H1 (cell line): ENCODE measurements around the gene COL11A1. TPM values are rescaled to one million over a fixed set of nuclear protein-coding genes. Genes with fewer than 3 reads are reported as not detected.

Experiments
- CTCF ChIA-PET: fragments of 300-600 bp; sonication (Branson Sonifier 250); formaldehyde crosslinking; loops from one replicate; lab custom pipeline; 2021; ENCODE audit not compliant: partially characterized antibody; lab: Charles Lee
- POLR2A ChIA-PET: fragments of 300-600 bp; sonication (Branson Sonifier 250); formaldehyde crosslinking; loops from one replicate; lab custom pipeline; 2021; ENCODE audit warnings: inconsistent platforms; ENCODE audit not compliant: partially characterized antibody; lab: Charles Lee
- DNase-seq, 2 experiments: peaks; one replicate each; pipeline versions ENCODE4 v3.0.0 to v3.0.0-alpha.2; 2010 to 2022; ENCODE audit warnings: low spot score in 2 of 2, low read depth in 1 of 2, mixed read lengths in 1 of 2
- FAIRE-seq: peaks from 2 replicates; lab custom pipeline; 2011; peaks lifted over from hg19 to GRCh38; lab: Jason Lieb, UNC
- H2AFZ ChIP-seq: 2 replicates; pipeline ENCODE4 v1.8.1; 2012; ENCODE audit warnings: low read length, inconsistent platforms
- H2AK5ac ChIP-seq: 2 replicates; pipeline ENCODE4 v1.6.1; 2013; ENCODE audit warnings: low read depth, low read length
- H2BK120ac ChIP-seq: replicated peaks from 2 replicates; pipeline ENCODE3; 2013; ENCODE audit warnings: low read depth, low read length, inconsistent platforms
- H2BK12ac ChIP-seq: 2 replicates; pipeline ENCODE4 v1.6.1; 2013; ENCODE audit warnings: low read depth, low read length
- H2BK15ac ChIP-seq: 2 replicates; pipeline ENCODE4 v1.6.1; 2013; ENCODE audit warnings: low read length
- H2BK20ac ChIP-seq: 2 replicates; pipeline ENCODE4 v1.6.1; 2013; ENCODE audit warnings: low read length
- H2BK5ac ChIP-seq: 2 replicates; pipeline ENCODE4 v1.6.1; 2013; ENCODE audit warnings: low read depth, low read length
- H3K14ac ChIP-seq: 2 replicates; pipeline ENCODE4 v1.6.1; 2013; ENCODE audit warnings: inconsistent platforms; ENCODE audit not compliant: insufficient read length
- H3K18ac ChIP-seq: 2 replicates; pipeline ENCODE4 v1.6.1; 2013; ENCODE audit warnings: low read length; ENCODE audit errors: extremely low read depth
- H3K23ac ChIP-seq: 2 replicates; pipeline ENCODE4 v1.6.1; 2013; ENCODE audit warnings: inconsistent platforms; ENCODE audit not compliant: insufficient read length
- H3K23me2 ChIP-seq: 2 replicates; pipeline ENCODE4 v1.6.1; 2013; ENCODE audit warnings: low read depth, low read length
- H3K27ac ChIP-seq: 2 replicates; pipeline ENCODE4 v1.6.1; 2011; ENCODE audit warnings: low read depth, low read length, inconsistent platforms
- H3K27me3 ChIP-seq, 4 experiments: replicated peaks in 1 of 4; 1 replicate in 1 of 4; 2 replicates in 3 of 4; pipeline versions ENCODE4 v1.6.1 to v1.8.1; 2011 to 2013; ENCODE audit warnings: low read length in 3 of 4, mild to moderate bottlenecking in 3 of 4, inconsistent platforms in 2 of 4, mixed read lengths in 2 of 4, moderate library complexity in 1 of 4; ENCODE audit not compliant: control insufficient read depth in 3 of 4, insufficient read depth in 3 of 4; ENCODE audit errors: extremely low read depth in 1 of 4
- H3K36me3 ChIP-seq, 4 experiments: 2 replicates each; pipeline versions ENCODE4 v1.6.1 to v1.8.1; 2011 to 2013; ENCODE audit warnings: mild to moderate bottlenecking in 4 of 4, low read length in 3 of 4, moderate library complexity in 2 of 4, control low read depth in 1 of 4, inconsistent platforms in 1 of 4; ENCODE audit not compliant: insufficient read depth in 4 of 4, control insufficient read depth in 2 of 4
- H3K4ac ChIP-seq: replicated peaks from 2 replicates; pipeline ENCODE3; 2013; ENCODE audit warnings: low read length, low read depth, mixed read lengths, inconsistent platforms; ENCODE audit not compliant: insufficient read length
- H3K4me1 ChIP-seq, 4 experiments: replicated peaks in 1 of 4; 1 replicate in 1 of 4; 2 replicates in 3 of 4; pipeline versions ENCODE4 v1.6.1 to v1.8.1; 2011 to 2013; ENCODE audit warnings: low read length in 3 of 4, inconsistent platforms in 2 of 4, mixed read lengths in 1 of 4; ENCODE audit not compliant: insufficient read depth in 4 of 4, control insufficient read depth in 3 of 4
- H3K4me2 ChIP-seq, 2 experiments: 2 replicates each; pipeline versions ENCODE4 v1.6.1 to v1.8.1; 2011 to 2013; ENCODE audit warnings: low read depth in 2 of 2, low read length in 2 of 2, control low read depth in 1 of 2, inconsistent platforms in 1 of 2, mild to moderate bottlenecking in 1 of 2; ENCODE audit not compliant: insufficient read depth in 1 of 2
- H3K4me3 ChIP-seq, 4 experiments: fragments of 200-600, 300-600 bp in 1 of 4; sonication (generic), shearing (Covaris generic), sonication (Bioruptor Twin) in 1 of 4; 2 replicates each; pipeline versions ENCODE4 v1.5.1 to v1.8.1; 2011 to 2016; ENCODE audit warnings: low read length in 4 of 4, low read depth in 3 of 4, control low read depth in 2 of 4, inconsistent platforms in 2 of 4, mild to moderate bottlenecking in 2 of 4, mixed read lengths in 1 of 4, moderate library complexity in 1 of 4; ENCODE audit not compliant: insufficient read depth in 2 of 4; ENCODE audit errors: extremely low read depth in 1 of 4
- H3K56ac ChIP-seq: replicated peaks from 2 replicates; pipeline ENCODE3; 2013; ENCODE audit warnings: low read depth, mild to moderate bottlenecking, mixed read lengths, low read length, inconsistent platforms; ENCODE audit not compliant: insufficient read length
- H3K79me1 ChIP-seq: 2 replicates; pipeline ENCODE4 v1.6.1; 2013; ENCODE audit warnings: low read depth, low read length, control low read depth
- H3K79me2 ChIP-seq, 2 experiments: 2 replicates each; pipeline versions ENCODE4 v1.6.1 to v1.8.1; 2012 to 2013; ENCODE audit warnings: low read length in 2 of 2, mild to moderate bottlenecking in 2 of 2, inconsistent platforms in 1 of 2; ENCODE audit not compliant: insufficient read depth in 2 of 2, control insufficient read depth in 1 of 2
- H3K9ac ChIP-seq, 4 experiments: replicated peaks in 1 of 4; 1 replicate in 1 of 4; 2 replicates in 3 of 4; pipeline versions ENCODE4 v1.6.1 to v1.8.1; 2011 to 2013; ENCODE audit warnings: low read depth in 3 of 4, low read length in 3 of 4, control low read depth in 2 of 4, mild to moderate bottlenecking in 2 of 4, moderate library complexity in 2 of 4, inconsistent platforms in 1 of 4; ENCODE audit errors: extremely low read depth in 1 of 4
- H3K9me3 ChIP-seq, 2 experiments: 2 replicates each; pipeline versions ENCODE4 v1.6.1 to v1.8.1; 2012 to 2013; ENCODE audit warnings: mild to moderate bottlenecking in 2 of 2, moderate library complexity in 2 of 2, control low read depth in 1 of 2, inconsistent platforms in 1 of 2, low read depth in 1 of 2, low read length in 1 of 2, mixed read lengths in 1 of 2; ENCODE audit not compliant: insufficient read depth in 2 of 2
- H4K20me1 ChIP-seq, 2 experiments: replicated peaks in 1 of 2; 2 replicates each; pipeline versions ENCODE3 to v1.8.1; 2011 to 2013; ENCODE audit warnings: inconsistent platforms in 2 of 2, low read length in 2 of 2, mild to moderate bottlenecking in 1 of 2; ENCODE audit not compliant: insufficient read depth in 2 of 2, control insufficient read depth in 1 of 2
- H4K5ac ChIP-seq: 2 replicates; pipeline ENCODE4 v1.6.1; 2013; ENCODE audit warnings: low read length, low read depth, mixed read lengths, inconsistent platforms; ENCODE audit not compliant: insufficient read length
- H4K8ac ChIP-seq: 2 replicates; pipeline ENCODE4 v1.8.0; 2013; ENCODE audit warnings: mild to moderate bottlenecking, moderate library complexity, low read length, inconsistent platforms; ENCODE audit not compliant: insufficient read depth; ENCODE audit errors: extremely low read depth
- H4K91ac ChIP-seq: replicated peaks from 2 replicates; pipeline ENCODE3; 2013; ENCODE audit warnings: low read length, mixed read lengths, inconsistent platforms; ENCODE audit not compliant: insufficient read length
- ASH2L ChIP-seq: fragments of 200-600, 300-600 bp; sonication (generic); IDR thresholded peaks from one replicate; pipeline ENCODE4 v1.7.1; 2017; ENCODE audit warnings: low read length
- BCL11A ChIP-seq, 2 experiments: IDR thresholded peaks; one replicate each; pipeline ENCODE4 v1.6.1; 2011; ENCODE audit warnings: low read depth in 2 of 2, low read length in 2 of 2, mild to moderate bottlenecking in 2 of 2
- CHD2 ChIP-seq: IDR thresholded peaks from 2 replicates; pipeline ENCODE4 v1.6.1; 2012; ENCODE audit warnings: low read length, improper control_type of control experiment
- EGR1 ChIP-seq: IDR thresholded peaks from 2 replicates; pipeline ENCODE4 v1.6.1; 2011; ENCODE audit warnings: low read depth, low read length, borderline replicate concordance
- FOSL1 ChIP-seq: IDR thresholded peaks from 2 replicates; pipeline ENCODE4 v1.6.1; 2011; ENCODE audit warnings: mild to moderate bottlenecking, low read depth, low read length, moderate library complexity; ENCODE audit not compliant: insufficient read depth
- JUND ChIP-seq: IDR thresholded peaks from 2 replicates; pipeline ENCODE4 v1.6.1; 2011; ENCODE audit warnings: mild to moderate bottlenecking, improper control_type of control experiment, low read length
- KDM1A ChIP-seq: fragments of 200-600, 300-600 bp; sonication (generic); IDR thresholded peaks from 2 replicates; pipeline ENCODE4 v1.7.1; 2016; ENCODE audit warnings: mild to moderate bottlenecking, low read length, borderline replicate concordance
- RFX5 ChIP-seq: IDR thresholded peaks from 2 replicates; pipeline ENCODE4 v1.6.1; 2011; ENCODE audit warnings: low read depth, low read length, improper control_type of control experiment, borderline replicate concordance
- SAP30 ChIP-seq: fragments of 300-600 bp; sonication (generic); IDR thresholded peaks from 2 replicates; pipeline ENCODE4 v1.7.1; 2012; ENCODE audit warnings: low read length, moderate library complexity, mild to moderate bottlenecking, inconsistent platforms; ENCODE audit not compliant: insufficient read depth, insufficient replicate concordance
- SIN3A ChIP-seq, 2 experiments: IDR thresholded peaks in 1 of 2; conservative IDR thresholded peaks in 1 of 2; 2 replicates each; pipeline ENCODE4 v1.6.1; 2011 to 2012; ENCODE audit warnings: low read length in 2 of 2, improper control_type of control experiment in 1 of 2, low read depth in 1 of 2, mild to moderate bottlenecking in 1 of 2
- SP2 ChIP-seq: IDR thresholded peaks from 2 replicates; pipeline ENCODE4 v1.6.1; 2012; ENCODE audit warnings: mild to moderate bottlenecking, low read length, inconsistent platforms
- WGBS, 2 experiments: shearing (Covaris generic) in 1 of 2; methylation state at CpG; one replicate each; pipeline versions ENCODE4 v1.1.6 to v1.1.7; 2013 to 2015; ENCODE audit warnings: low lambda C conversion rate in 2 of 2, mixed read lengths in 2 of 2, inconsistent platforms in 1 of 2, low coverage in 1 of 2, missing lambda C conversion rate in 1 of 2; ENCODE audit not compliant: insufficient replicate concordance in 2 of 2, insufficient coverage in 1 of 2, insufficient read length in 1 of 2; ENCODE audit errors: extremely low coverage in 1 of 2, missing lambda C conversion rate in 1 of 2; 5-methylcytosine and 5-hydroxymethylcytosine counted together
- polyA plus RNA-seq, 7 experiments: library from polyadenylated mRNA; depleted of rRNA in 3 of 7; stranded (reverse) in 5 of 7; unstranded in 2 of 7; fragments of >200 nt in 5 of 7; fragments of 200-250 nt in 2 of 7; gene quantifications; 1 replicate in 5 of 7; 2 replicates in 1 of 7; 4 replicates in 1 of 7; pipeline versions ENCODE4 v1.2.1 to v1.2.3, GENCODE V29; 2011 to 2013; ENCODE audit warnings: missing spikeins in 2 of 7, mixed read lengths in 2 of 7
- total RNA-seq: library from RNA; stranded (reverse); fragmentation: NEBNext Ultra II Directional; extraction: Animal tissue kit (Norgen Biotek cat#: 25700); gene quantifications from 2 replicates; pipeline ENCODE4 v1.2.1, GENCODE V29; 2021
- TF ChIP-seq, protein P1 (sequence below): IDR thresholded peaks from 2 replicates; pipeline ENCODE4 v1.6.1; 2011; ENCODE audit warnings: low read depth, mild to moderate bottlenecking, low read length; ENCODE audit not compliant: insufficient read depth
- TF ChIP-seq, protein P2 (sequence below): IDR thresholded peaks from 2 replicates; pipeline ENCODE4 v1.6.1; 2012; ENCODE audit warnings: inconsistent platforms

The COL11A1 gene
- total and polyA plus RNA-seq, 2 of the 8 experiments (the other 6 are each of a cell fraction or from before 2014, with no cell fraction given) = 4.0 to 27.9 TPM

DNA sequence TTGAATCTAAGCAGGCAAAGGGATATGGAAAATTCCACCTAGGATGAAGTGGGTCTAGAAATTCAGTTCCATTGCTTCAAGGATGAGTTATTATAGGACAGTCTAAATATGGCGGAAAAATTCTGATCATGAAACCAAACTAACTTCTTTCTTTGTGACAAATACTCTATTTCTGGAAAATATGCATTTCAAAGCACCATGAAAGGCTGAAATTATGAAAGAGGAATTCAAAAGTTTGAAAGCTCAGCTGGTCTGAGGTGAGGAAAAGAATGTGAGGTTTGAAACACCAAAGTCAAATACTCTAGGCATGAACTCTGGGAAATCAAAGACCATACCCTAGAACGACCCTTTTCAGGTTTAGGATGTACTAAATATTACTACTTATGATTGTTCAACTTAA, 36.4 kb upstream of the COL11A1 start:
- TF ChIP-seq BCL11A (IDR thresholded peaks at IDR 0.05; ENCODE audit: low read depth in 2 of 2, low read length in 2 of 2) (no peak), SP2 (no peak), SAP30 (no peak), JUND (no peak), KDM1A (no peak), ASH2L (no peak), FOSL1 (no peak), CHD2 (no peak), EGR1 (no peak), SIN3A (conservative IDR thresholded peaks at IDR 0.05 in 1 of 2, IDR thresholded peaks at IDR 0.05 in 1 of 2; ENCODE audit: low read depth in 1 of 2, low read length in 2 of 2) (no peak), RFX5 (no peak)
- TF ChIP-seq, protein P1, sequence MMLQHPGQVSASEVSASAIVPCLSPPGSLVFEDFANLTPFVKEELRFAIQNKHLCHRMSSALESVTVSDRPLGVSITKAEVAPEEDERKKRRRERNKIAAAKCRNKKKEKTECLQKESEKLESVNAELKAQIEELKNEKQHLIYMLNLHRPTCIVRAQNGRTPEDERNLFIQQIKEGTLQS = no peak
- TF ChIP-seq, protein P2, sequence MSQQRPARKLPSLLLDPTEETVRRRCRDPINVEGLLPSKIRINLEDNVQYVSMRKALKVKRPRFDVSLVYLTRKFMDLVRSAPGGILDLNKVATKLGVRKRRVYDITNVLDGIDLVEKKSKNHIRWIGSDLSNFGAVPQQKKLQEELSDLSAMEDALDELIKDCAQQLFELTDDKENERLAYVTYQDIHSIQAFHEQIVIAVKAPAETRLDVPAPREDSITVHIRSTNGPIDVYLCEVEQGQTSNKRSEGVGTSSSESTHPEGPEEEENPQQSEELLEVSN = no peak
- H4K5ac ChIP-seq = no peak overlapping the region
- H2BK15ac ChIP-seq = no peak overlapping the region
- no peaks in the 10 kb centered on the region for H3K36me3 ChIP-seq
- H4K91ac ChIP-seq = no peak overlapping the region
- H3K4ac ChIP-seq = no peak overlapping the region
- no peaks in the 10 kb centered on the region for H3K79me1 ChIP-seq
- POLR2A ChIA-PET = no interaction called here
- H2BK12ac ChIP-seq = no peak overlapping the region
- no peak overlapping the region for H3K56ac ChIP-seq
- FAIRE-seq (no peak), DNase-seq (no peak)
- no peak overlapping the region for H3K18ac ChIP-seq
- CTCF ChIA-PET = interaction anchor here (2.1 kb wide), 1 partner anchor 38 kb away, joined by 5 read pairs; no protein-coding TSS in a partner anchor
- no peak overlapping the region for H4K8ac ChIP-seq
- H3K23ac ChIP-seq = no peak overlapping the region
- no peak overlapping the region for H2BK5ac ChIP-seq
- H2BK120ac ChIP-seq = no peak overlapping the region
- no peak overlapping the region for H3K4me3 ChIP-seq
- H2AK5ac ChIP-seq = no peak overlapping the region
- no peak overlapping the region for H3K4me2 ChIP-seq
- H3K9me3 ChIP-seq = no peaks in the 10 kb centered on the region
- H3K14ac ChIP-seq = no peak overlapping the region
- no peaks in the 10 kb centered on the region for H3K4me1 ChIP-seq
- no peak overlapping the region for H3K27ac ChIP-seq
- H4K20me1 ChIP-seq = no peaks in the 10 kb centered on the region
- no peaks in the 10 kb centered on the region for H3K79me2 ChIP-seq
- no peak overlapping the region for H2AFZ ChIP-seq
- 89% methylated on average over 2 of the region's 2 CpGs; no CpG with 5 or more reads in 1 of the 2 experiments for WGBS, 2 experiments
- H3K23me2 ChIP-seq = no peaks in the 10 kb centered on the region
- H2BK20ac ChIP-seq = no peak overlapping the region
- H3K27me3 ChIP-seq = no peaks in the 10 kb centered on the region
- no peak overlapping the region for H3K9ac ChIP-seq
